ENCODE measurements around the gene BLACAT1. TPM values are rescaled to one million over a fixed set of nuclear protein-coding genes. Genes with fewer than 3 reads are reported as not detected.
"Not testable (repeated sequence)": the region's sequence is repeated elsewhere in the genome, so short reads cannot be mapped to it uniquely, and the experiment has no call there.

The BLACAT1 gene
- total RNA-seq, 2 donors from 2014 or later, result 0.14 to 0.62 TPM

GRCh38 chr1:205417870-205418635, 37.8 kb downstream of the BLACAT1 start:
- no peak overlapping the region for H3K27ac Mint-ChIP-seq
- ATAC-seq (no peak), DNase-seq (ENCODE audit: low spot score in 2 of 2) (no peak)
- H3K36me3 Mint-ChIP-seq, result no peaks in the 10 kb centered on the region
- no peaks in the 10 kb centered on the region for H3K9me3 Mint-ChIP-seq

- ATAC-seq (no peak), DNase-seq (ENCODE audit: low spot score in 2 of 2) (no peak)
- no peaks in the 10 kb centered on the region for H3K9me3 Mint-ChIP-seq
- no peak overlapping the region for H3K27ac Mint-ChIP-seq
- H3K36me3 Mint-ChIP-seq, result no peaks in the 10 kb centered on the region
These were observed 39.5 kb downstream of the BLACAT1 start for GRCh38 chr1:205416322-205416721.

DNA sequence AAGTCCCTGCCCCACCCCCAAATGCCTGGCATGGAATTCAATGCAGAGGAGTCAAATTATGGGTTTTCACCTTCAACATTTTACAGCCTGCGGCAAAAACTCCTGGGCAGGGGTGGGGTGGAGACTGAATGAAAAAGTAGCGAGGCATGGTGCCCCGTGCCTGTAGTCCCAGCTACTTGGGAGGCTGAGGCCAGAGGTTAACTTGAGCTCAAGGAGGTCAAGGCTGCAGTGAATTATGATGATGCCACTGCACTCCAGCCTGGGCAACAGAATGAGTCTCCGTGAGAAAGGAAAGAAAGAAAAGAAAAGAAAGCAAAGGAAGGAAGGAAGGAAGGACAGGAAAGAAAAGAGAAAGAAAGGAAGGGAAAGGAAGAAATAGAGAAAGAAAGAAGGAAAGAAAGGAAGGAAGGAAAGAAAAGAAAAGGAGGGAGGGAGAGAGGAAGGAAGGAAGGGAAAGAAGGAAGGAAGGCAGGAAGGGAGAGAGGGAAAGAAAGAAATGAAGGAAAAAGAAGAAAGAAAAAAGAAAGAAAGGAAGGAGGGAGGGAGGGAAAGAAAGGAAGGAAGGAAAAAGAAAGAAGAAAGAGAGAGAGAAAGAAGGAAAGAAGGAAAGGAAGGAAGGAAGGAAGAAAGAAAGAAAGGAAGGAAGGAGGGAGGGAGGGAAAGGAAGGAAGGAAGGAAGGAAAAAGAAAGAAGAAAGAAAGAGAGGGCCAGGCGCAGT, 45.1 kb downstream of the BLACAT1 start:
- ATAC-seq, result no peak
- Mint-ChIP-seq H3K27ac (no peak overlapping the region), H3K36me3 (no peaks in the 10 kb centered on the region), H3K9me3 (no peaks in the 10 kb centered on the region)
- DNase-seq (ENCODE audit: low spot score in 2 of 2), result no peak

- no peak for ATAC-seq
- H3K36me3 Mint-ChIP-seq, result no peaks in the 10 kb centered on the region
- H3K27ac Mint-ChIP-seq, result no peak overlapping the region
- H3K9me3 Mint-ChIP-seq, result no peaks in the 10 kb centered on the region
- no peak for DNase-seq (ENCODE audit: low spot score in 2 of 2)
These were observed 47.9 kb downstream of the BLACAT1 start for GRCh38 chr1:205407970-205408369.

- DNase-seq (ENCODE audit: low spot score in 2 of 2); ATAC-seq; H3K27ac Mint-ChIP-seq; H3K36me3 Mint-ChIP-seq; H3K9me3 Mint-ChIP-seq: not testable (repeated sequence)
These were observed 49.6 kb downstream of the BLACAT1 start for GRCh38 chr1:205406252-205406651.

Other genes with a start within 250 kb of the BLACAT1 start
- gene DSTYK, start 244.3 kb downstream of the BLACAT1 start, total RNA-seq, result 10 to 100 TPM; 13.0 to 15.3 TPM
- 10 to 100 TPM; 11.1 to 17.2 TPM for gene TMCC2, start 228.1 kb downstream of the BLACAT1 start, total RNA-seq
- gene NUAK2, start 134.3 kb downstream of the BLACAT1 start, total RNA-seq, result 1 to 10 TPM; 5.9 to 6.8 TPM
- not detected for gene KLHDC8A, start 99.1 kb downstream of the BLACAT1 start, total RNA-seq
- gene LEMD1, start 34.0 kb downstream of the BLACAT1 start, total RNA-seq, result 1 to 10 TPM in 1 of 2 donors, not detected in 1; 1.4 TPM
- gene CDK18, start 48.6 kb upstream of the BLACAT1 start, total RNA-seq, result 1 to 10 TPM; 5.9 to 7.9 TPM
- 10 to 100 TPM; 67.8 to 91.3 TPM for gene ELK4, start 176.0 kb upstream of the BLACAT1 start, total RNA-seq
- 1 to 10 TPM in 1 of 2 donors, under 1 TPM in 1; 0.57 to 1.1 TPM for gene SLC45A3, start 224.5 kb upstream of the BLACAT1 start, total RNA-seq

Measured in activated naive CD4-positive, alpha-beta T cell treated with anti-CD3 and anti-CD28 coated beads, Interleukin-2, amount 50 U/mL, for 72 hours (primary cell).